CD4-positive, alpha-beta memory T cell (primary cell): ENCODE data around the gene FCER1G. TPM values are rescaled to one million over a fixed set of nuclear protein-coding genes. Genes with fewer than 3 reads are reported as not detected.

Source experiments
- CTCF ChIA-PET: fragments of 350-600 bp; sonication (Branson Sonifier 250); formaldehyde crosslinking; loops from one replicate; lab custom pipeline; 2021; ENCODE audit warnings: inconsistent platforms; ENCODE audit not compliant: partially characterized antibody; lab: Charles Lee
- POLR2A ChIA-PET: fragments of 350-600 bp; sonication (Branson Sonifier 250); formaldehyde crosslinking; loops from one replicate; lab custom pipeline; 2021; ENCODE audit not compliant: partially characterized antibody; lab: Charles Lee
- DNase-seq, 5 donors: peaks; one replicate each; pipeline versions ENCODE4 v3.0.0 to v3.0.0-alpha.2; 2020 to 2022; ENCODE audit warnings: mixed read lengths in 1 of 5
- H3K27ac ChIP-seq: one replicate; pipeline ENCODE4 v1.7.0; 2013; ENCODE audit warnings: low read depth, low read length
- H3K27me3 ChIP-seq: 2 replicates; pipeline ENCODE4 v1.7.0; 2013; ENCODE audit warnings: mild to moderate bottlenecking, low read length, moderate library complexity; ENCODE audit not compliant: insufficient read depth
- H3K36me3 ChIP-seq: 2 replicates; pipeline ENCODE4 v1.7.0; 2013; ENCODE audit warnings: mild to moderate bottlenecking, low read length, moderate library complexity; ENCODE audit not compliant: insufficient read depth
- H3K4me1 ChIP-seq: 2 replicates; pipeline ENCODE4 v1.7.0; 2013; ENCODE audit warnings: mild to moderate bottlenecking, low read length, moderate library complexity; ENCODE audit not compliant: insufficient read depth
- H3K4me3 ChIP-seq, 2 donors: one replicate each; pipeline ENCODE4 v1.7.0; 2013; ENCODE audit warnings: low read length in 2 of 2, mild to moderate bottlenecking in 1 of 2
- H3K9me3 ChIP-seq, 2 donors: one replicate each; pipeline ENCODE4 v1.7.0; 2013; ENCODE audit warnings: low read length in 2 of 2, control low read depth in 1 of 2; ENCODE audit not compliant: control insufficient read depth in 1 of 2
- H3K27ac Mint-ChIP-seq, 7 donors: one replicate each; pipeline ENCODE4 v1.8.0; 2020 to 2021; ENCODE audit warnings: mixed read lengths in 7 of 7, mild to moderate bottlenecking in 6 of 7, inconsistent platforms in 3 of 7, moderate library complexity in 3 of 7
- H3K27me3 Mint-ChIP-seq, 2 donors: one replicate each; pipeline ENCODE4 v1.8.0; 2020 to 2021; ENCODE audit warnings: mixed read lengths in 2 of 2
- H3K36me3 Mint-ChIP-seq, 2 donors: one replicate each; pipeline ENCODE4 v1.8.0; 2020 to 2021; ENCODE audit warnings: mixed read lengths in 2 of 2, inconsistent platforms in 1 of 2, mild to moderate bottlenecking in 1 of 2
- H3K4me1 Mint-ChIP-seq, 4 donors: one replicate each; pipeline ENCODE4 v1.8.0; 2020 to 2021; ENCODE audit warnings: mixed read lengths in 4 of 4, mild to moderate bottlenecking in 1 of 4
- H3K4me3 Mint-ChIP-seq, 8 donors: one replicate each; pipeline ENCODE4 v1.8.0; 2020 to 2021; ENCODE audit warnings: mixed read lengths in 8 of 8, mild to moderate bottlenecking in 7 of 8, moderate library complexity in 6 of 8, inconsistent platforms in 3 of 8
- H3K9me3 Mint-ChIP-seq, 8 donors: one replicate each; pipeline ENCODE4 v1.8.0; 2020 to 2021; ENCODE audit warnings: mixed read lengths in 8 of 8, mild to moderate bottlenecking in 5 of 8, inconsistent platforms in 3 of 8, moderate library complexity in 1 of 8
- intact Hi-C: fragments of 100-400 bp; cut with micrococcal nuclease; formaldehyde crosslinking; loops from one replicate; pipeline ENCODE4 v1.15.1; 2023
- polyA plus RNA-seq, 2 donors: library from polyadenylated mRNA; unstranded; fragments of 300-500 nt; fragmentation: Illumina TruSeq; gene quantifications; one replicate each; pipeline ENCODE4 v1.2.3, GENCODE V29; 2021
- total RNA-seq, 2 experiments: library from RNA; stranded (reverse); gene quantifications; one replicate each; pipeline ENCODE4 v1.2.3, GENCODE V29; 2021

Gene FCER1G
- total and polyA plus RNA-seq, 4 experiments from 2014 or later: 2.1 to 10.5 (median 6.3) TPM

GRCh38 chr1:161228032-161228431, 12.9 kb downstream of the FCER1G start:
- H3K27me3 ChIP-seq: no peaks in the 10 kb centered on the region
- POLR2A ChIA-PET: interaction anchor here (0.7 to 5.1 kb wide), 6 partner anchors 25 to 109 kb away, joined by 3 to 112 read pairs (median 4); partner anchors contain the start of genes NDUFS2 and SDHC
- CTCF ChIA-PET: interaction anchor here (0.5 to 13.2 kb wide), 13 partner anchors 12 to 157 kb away, joined by 4 to 245 read pairs (median 52); partner anchors contain the start of genes FCER1G, NDUFS2, PPOX and SDHC
- no peaks in the 10 kb centered on the region for H3K27me3 Mint-ChIP-seq
- peaks cover 24% of the 10 kb centered on the region for H3K36me3 ChIP-seq
- H3K4me1 ChIP-seq: peaks cover 28% of the 10 kb centered on the region
- peaks cover 20 to 37% (median 29%) of the 10 kb centered on the region in 4 donors for H3K4me1 Mint-ChIP-seq
- intact Hi-C loops: loop anchor here (5.0 to 10.0 kb wide), 2 partner anchors 139 to 517 kb away; partner anchors contain the start of genes CFAP126 and DUSP12
- H3K4me3 ChIP-seq: no peak overlapping the region
- no peak for DNase-seq
- peaks cover 4 to 32% of the 10 kb centered on the region in 2 donors for H3K36me3 Mint-ChIP-seq
- no peaks in the 10 kb centered on the region for H3K9me3 Mint-ChIP-seq
- peak overlapping the region in 7 of 8 donors; percentile 9 to 100 (median 67) for H3K4me3 Mint-ChIP-seq
- no peaks in the 10 kb centered on the region for H3K9me3 ChIP-seq
- H3K27ac ChIP-seq: peak overlapping the region; percentile 63
- H3K27ac Mint-ChIP-seq: peak overlapping the region; percentile 4 to 96 (median 68)

GRCh38 chr1:161229896-161230295, 14.8 kb downstream of the FCER1G start:
- Mint-ChIP-seq H3K27ac (peak overlapping the region in 2 of 7 donors; percentile 42 to 79), H3K9me3 (no peaks in the 10 kb centered on the region), H3K27me3 (no peaks in the 10 kb centered on the region), H3K36me3 (peaks cover 4 to 32% of the 10 kb centered on the region in 2 donors), H3K4me1 (peaks cover 20 to 37% (median 28%) of the 10 kb centered on the region in 4 donors), H3K4me3 (peak overlapping the region in 1 of 8 donors; percentile 14)
- CTCF ChIA-PET: interaction anchor here (0.8 to 13.2 kb wide), 14 partner anchors 11 to 509 kb away, joined by 3 to 245 read pairs (median 4); partner anchors contain the start of gene PPOX
- no peak overlapping the region for H3K4me3 ChIP-seq
- DNase-seq: no peak
- no peaks in the 10 kb centered on the region for H3K27me3 ChIP-seq
- no peak overlapping the region for H3K27ac ChIP-seq
- peaks cover 28% of the 10 kb centered on the region for H3K4me1 ChIP-seq
- H3K36me3 ChIP-seq: peaks cover 24% of the 10 kb centered on the region
- intact Hi-C loops: loop anchor here (5.0 to 10.0 kb wide), 2 partner anchors 137 to 515 kb away; partner anchors contain the start of genes CFAP126 and DUSP12
- no peaks in the 10 kb centered on the region for H3K9me3 ChIP-seq
- POLR2A ChIA-PET: interaction anchor here (0.9 kb wide), 1 partner anchor 28 kb away, joined by 3 read pairs; no protein-coding TSS in a partner anchor

- Histone ChIP-seq H3K27ac (no peak overlapping the region), H3K36me3 (peaks cover 24% of the 10 kb centered on the region), H3K4me3 (no peak overlapping the region), H3K27me3 (no peaks in the 10 kb centered on the region), H3K4me1 (peaks cover 21% of the 10 kb centered on the region), H3K9me3 (no peaks in the 10 kb centered on the region)
- no peak for DNase-seq
- ChIA-PET CTCF (interaction anchor here (1.1 to 13.2 kb wide), 7 partner anchors 20 to 508 kb away, joined by 3 to 245 read pairs (median 8); partner anchors contain the start of gene PPOX), POLR2A (no interaction called here)
- Mint-ChIP-seq H3K36me3 (peaks cover 4 to 32% of the 10 kb centered on the region in 2 donors), H3K27ac (peak overlapping the region in 2 of 7 donors; percentile 15 to 70), H3K9me3 (no peaks in the 10 kb centered on the region), H3K4me3 (no peak overlapping the region), H3K4me1 (peaks cover 14 to 29% (median 22%) of the 10 kb centered on the region in 4 donors), H3K27me3 (no peaks in the 10 kb centered on the region)
- intact Hi-C loops: no loop called here
These were observed 15.7 kb downstream of the FCER1G start for GRCh38 chr1:161230762-161231161.

- Mint-ChIP-seq H3K36me3 (peaks cover 4 to 23% of the 10 kb centered on the region in 2 donors), H3K27ac (peak overlapping the region in 1 of 7 donors; percentile 15), H3K4me1 (peaks cover 0 to 5% (median 2%) of the 10 kb centered on the region in 4 donors), H3K27me3 (peaks cover 1 to 4% of the 10 kb centered on the region in 2 donors), H3K4me3 (no peak overlapping the region), H3K9me3 (no peaks in the 10 kb centered on the region)
- POLR2A ChIA-PET: no interaction called here
- no peak overlapping the region for H3K27ac ChIP-seq
- peaks cover under 1% of the 10 kb centered on the region for H3K4me1 ChIP-seq
- CTCF ChIA-PET: no interaction called here
- intact Hi-C loops: no loop called here
- H3K9me3 ChIP-seq: no peaks in the 10 kb centered on the region
- H3K27me3 ChIP-seq: no peaks in the 10 kb centered on the region
- H3K36me3 ChIP-seq: peaks cover 24% of the 10 kb centered on the region
- no peak overlapping the region for H3K4me3 ChIP-seq
- no peak for DNase-seq
These were observed 18.0 kb downstream of the FCER1G start for GRCh38 chr1:161233102-161233501.

- intact Hi-C loops: no loop called here
- CTCF ChIA-PET: interaction anchor here (1.2 kb wide), 1 partner anchor 55 kb away, joined by 5 read pairs; no protein-coding TSS in a partner anchor
These were observed 21.1 kb downstream of the FCER1G start for GRCh38 chr1:161235957-161236775.

GRCh38 chr1:161238039-161238473, 23.0 kb downstream of the FCER1G start, which contains the start of gene NR1I3:
Gene NR1I3 (minus strand): TSS chr1:161238203. CDS start chr1:161236565, 1,638 bp downstream.
- intact Hi-C loops: no loop called here
- H3K27ac Mint-ChIP-seq: peak within 1 kb of the TSS in 1 of 7 donors; percentile 66

More at GRCh38 chr1:161235957-161236775, 21.1 kb downstream of the FCER1G start:
- Mint-ChIP-seq H3K27me3 (peaks cover 8 to 10% of the 10 kb centered on the region in 2 donors), H3K27ac (peak overlapping the region in 1 of 7 donors; percentile 36), H3K4me3 (no peak overlapping the region), H3K36me3 (no peaks in the 10 kb centered on the region), H3K4me1 (no peaks in the 10 kb centered on the region), H3K9me3 (no peaks in the 10 kb centered on the region)
- Histone ChIP-seq H3K27me3 (no peaks in the 10 kb centered on the region), H3K4me1 (no peaks in the 10 kb centered on the region), H3K4me3 (no peak overlapping the region), H3K27ac (no peak overlapping the region), H3K9me3 (no peaks in the 10 kb centered on the region), H3K36me3 (no peaks in the 10 kb centered on the region)
- DNase-seq: no peak
- POLR2A ChIA-PET: interaction anchor here (0.7 kb wide), 1 partner anchor 173 kb away, joined by 4 read pairs; no protein-coding TSS in a partner anchor

More at GRCh38 chr1:161238039-161238473, 23.0 kb downstream of the FCER1G start, which contains the start of gene NR1I3:
- Histone ChIP-seq H3K27me3 (no peaks in the 10 kb centered on the region), H3K9me3 (no peaks in the 10 kb centered on the region), H3K27ac (no peak within 1 kb of the TSS), H3K4me3 (no peak within 1 kb of the TSS), H3K36me3 (no peaks in the 10 kb centered on the region), H3K4me1 (no peaks in the 10 kb centered on the region)
- Mint-ChIP-seq H3K27me3 (peaks cover 11 to 12% of the 10 kb centered on the region in 2 donors), H3K4me3 (no peak within 1 kb of the TSS), H3K4me1 (no peaks in the 10 kb centered on the region), H3K36me3 (no peaks in the 10 kb centered on the region), H3K9me3 (no peaks in the 10 kb centered on the region)
- CTCF ChIA-PET: interaction anchor here (1.0 kb wide), 1 partner anchor 11 kb away, joined by 3 read pairs; no protein-coding TSS in a partner anchor
- no peak for DNase-seq
- POLR2A ChIA-PET: no interaction called here
